SK-MEL-5 (cell line): Measurements from ENCODE around the gene ULBP1. TPM values are rescaled to one million over a fixed set of nuclear protein-coding genes. Genes with fewer than 3 reads are reported as not detected.
A peak's percentile ranks its signal among the peaks of the same experiment; 100 is the strongest.
"Not testable (repeated sequence)": the region's sequence is repeated elsewhere in the genome, so short reads cannot be mapped to it uniquely, and the experiment has no call there.

ENCODE experiments used
- DNase-seq: peaks from one replicate; pipeline ENCODE4 v3.0.0-alpha.2; 2016; ENCODE audit warnings: low read depth, low spot score
- in situ Hi-C: cut with HindIII; loops from 2 replicates; pipeline ENCODE4 v1.10.0; 2016; ENCODE audit warnings: low sequenced_read_pairs, high pct_unique_total_duplicates, low pct_unique_long_range_greater_than_20kb
- total RNA-seq: library from RNA; depleted of rRNA; stranded (reverse); fragments of >200 nt; shearing (Covaris generic); gene quantifications from 2 replicates; pipeline ENCODE4 v1.2.3, GENCODE V29; 2014

The ULBP1 gene
- total RNA-seq, 1 experiment from 2014 or later, result not detected

DNA sequence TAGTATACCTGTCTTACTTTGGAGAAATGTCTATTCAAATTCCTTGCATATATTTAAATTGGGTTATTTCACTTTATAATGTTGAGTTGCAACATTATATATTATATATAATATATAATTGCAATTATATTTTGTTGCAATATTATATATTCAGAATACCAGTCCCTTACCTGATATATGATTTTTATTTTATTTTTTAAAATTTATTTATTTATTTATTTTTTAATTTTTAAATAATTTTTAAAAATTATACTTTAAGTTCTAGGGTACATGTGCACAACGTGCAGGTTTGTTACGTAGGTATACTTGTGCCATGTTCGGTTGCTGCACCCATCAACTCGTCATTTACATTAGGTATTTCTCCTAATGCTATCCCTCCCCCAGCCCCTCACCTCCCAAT, 36.7 kb upstream of the ULBP1 start:
- DNase-seq, in situ Hi-C loops: not testable (repeated sequence)

DNA sequence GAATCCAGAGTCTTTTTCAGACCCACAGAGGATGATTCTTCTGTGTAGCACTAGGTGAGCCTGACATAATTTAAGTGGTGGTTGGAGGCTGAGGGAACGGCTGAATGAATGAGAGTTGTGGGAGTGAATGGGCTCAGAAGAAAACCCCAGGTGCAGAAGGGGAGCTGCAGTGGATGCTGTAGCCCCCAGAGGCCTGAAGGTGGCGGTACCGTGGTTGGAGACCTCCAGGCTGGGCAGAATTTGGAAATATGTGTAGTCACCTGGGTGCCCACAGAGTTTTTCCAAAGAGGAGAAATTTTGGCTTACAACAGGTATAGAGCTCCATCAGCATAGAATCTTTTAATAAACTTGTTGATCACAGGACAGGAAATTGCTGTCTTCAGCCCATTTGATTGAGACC, 34.3 kb upstream of the ULBP1 start:
- in situ Hi-C loops, result no loop called here
- DNase-seq, result peak; percentile 27

DNA sequence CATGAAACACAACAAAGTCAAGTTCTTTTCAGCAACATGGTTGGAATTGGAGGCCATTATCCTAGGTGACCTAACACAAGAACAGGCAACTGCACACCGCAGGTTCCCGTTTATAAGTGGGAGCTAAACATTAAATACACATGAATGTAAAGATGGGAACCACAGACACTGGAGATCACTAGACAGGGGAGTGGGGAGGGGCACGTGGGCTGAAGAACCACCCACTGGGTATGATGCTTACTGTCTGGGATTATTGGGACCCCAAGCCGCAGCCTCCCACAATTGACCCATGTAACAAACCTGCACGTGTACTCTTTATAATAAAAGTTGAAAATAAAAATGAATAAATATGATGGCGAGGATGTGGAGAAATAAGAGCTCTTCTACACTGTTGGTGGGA, 32.2 kb upstream of the ULBP1 start:
- DNase-seq, result no peak
- in situ Hi-C loops, result no loop called here

DNA sequence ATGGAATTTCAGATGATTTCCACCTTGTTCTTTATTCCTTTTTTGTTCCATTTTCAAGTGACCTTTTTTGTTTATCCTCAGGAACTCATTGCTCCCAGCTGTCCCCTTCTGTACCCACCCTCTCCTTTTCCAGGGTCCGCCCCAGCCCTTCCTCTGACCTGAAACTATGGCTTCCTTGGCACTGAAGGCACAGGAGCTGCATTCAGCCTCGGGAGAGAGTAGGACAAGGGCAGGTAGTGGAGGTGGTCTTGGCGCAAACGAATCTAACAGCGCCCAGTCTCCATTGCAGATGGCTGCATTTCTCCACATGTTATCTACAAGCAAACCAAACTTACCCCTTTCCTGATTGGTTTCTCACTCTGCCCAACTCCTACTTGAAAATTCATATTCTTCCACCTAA, 30.7 kb upstream of the ULBP1 start:
- in situ Hi-C loops, result no loop called here
- no peak for DNase-seq

DNA sequence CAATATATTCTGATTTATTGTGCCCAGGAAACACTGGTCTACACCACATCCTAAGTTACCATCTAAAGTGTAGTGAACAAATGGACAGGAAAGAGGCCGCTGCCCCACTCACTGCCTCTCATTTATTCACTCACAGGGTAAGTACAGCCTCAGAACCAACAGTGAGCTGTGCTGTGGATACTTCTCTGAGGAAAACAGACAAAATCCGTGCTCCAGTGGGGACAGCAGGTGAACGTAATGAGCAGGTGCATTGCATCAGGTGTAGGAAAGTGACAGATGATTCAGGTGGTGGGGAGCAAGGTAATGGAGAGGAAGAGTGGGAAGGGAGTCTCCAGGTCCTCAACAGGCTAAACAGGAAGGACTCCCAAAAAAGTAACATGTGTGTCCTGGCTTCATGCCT, 30.3 kb upstream of the ULBP1 start:
- DNase-seq, result no peak
- in situ Hi-C loops, result no loop called here

DNA sequence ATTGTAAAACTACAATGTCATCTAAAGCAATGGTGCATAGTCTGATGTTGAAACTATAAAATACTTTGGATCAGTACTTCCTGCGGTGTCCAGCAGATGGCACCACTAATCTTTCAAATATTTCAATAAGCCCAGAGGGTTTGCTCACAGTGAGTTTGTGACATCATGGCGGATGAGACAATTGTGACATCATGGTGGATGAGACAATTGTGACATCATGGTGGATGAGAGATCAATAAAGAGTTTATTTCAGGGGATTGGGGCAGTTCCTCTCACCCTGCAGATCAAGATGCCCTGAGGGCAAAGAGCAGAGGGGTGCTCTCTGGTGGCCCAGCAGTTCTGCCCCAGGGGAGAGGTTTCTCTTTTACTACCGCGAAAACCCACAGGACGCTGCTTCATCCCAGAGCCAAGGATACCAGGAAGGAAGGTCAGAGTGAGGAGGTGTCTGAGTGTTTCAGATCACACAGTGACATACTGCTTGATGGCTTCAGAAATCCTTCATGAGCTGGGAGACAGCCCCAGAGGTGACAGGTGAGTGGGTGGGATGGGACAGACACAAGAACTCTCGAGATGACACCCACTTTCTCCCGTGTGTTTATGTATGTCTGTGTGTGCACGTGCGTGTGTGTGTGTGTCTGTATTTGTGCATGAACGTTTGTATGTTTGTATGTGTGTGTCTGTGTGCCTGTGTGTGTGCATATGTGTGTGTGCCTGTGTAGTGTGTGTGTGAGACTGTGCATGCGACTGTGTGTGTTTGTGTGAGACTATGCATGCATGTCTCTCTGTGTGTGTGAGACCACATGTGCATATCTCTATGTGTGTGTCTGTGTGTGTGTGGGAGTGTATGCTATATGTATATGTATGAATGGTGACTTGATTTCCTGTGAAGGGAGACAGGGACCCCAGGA, 29.2 kb upstream of the ULBP1 start:
- in situ Hi-C loops, result no loop called here
- peak; percentile 78 for DNase-seq

DNA sequence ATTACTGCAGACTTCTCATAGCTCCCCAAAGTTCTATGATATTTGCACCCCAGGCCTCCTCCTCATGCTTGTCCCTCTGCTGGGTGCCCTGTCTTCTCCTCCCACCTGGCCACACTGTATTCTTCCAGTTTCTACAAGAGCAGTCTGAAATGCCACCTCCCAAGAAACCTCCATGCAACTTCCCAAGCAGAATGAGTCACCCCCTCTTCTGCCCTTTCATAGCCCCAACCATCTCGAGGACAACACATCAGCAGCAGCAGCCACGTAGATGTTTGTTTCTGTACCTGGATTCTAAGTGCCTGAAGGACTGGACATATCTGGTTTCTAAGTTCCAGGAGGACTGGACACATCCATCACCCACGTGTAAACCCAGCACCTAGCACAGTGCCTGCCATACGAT, 28.5 kb upstream of the ULBP1 start:
- in situ Hi-C loops, result no loop called here
- no peak for DNase-seq

DNA sequence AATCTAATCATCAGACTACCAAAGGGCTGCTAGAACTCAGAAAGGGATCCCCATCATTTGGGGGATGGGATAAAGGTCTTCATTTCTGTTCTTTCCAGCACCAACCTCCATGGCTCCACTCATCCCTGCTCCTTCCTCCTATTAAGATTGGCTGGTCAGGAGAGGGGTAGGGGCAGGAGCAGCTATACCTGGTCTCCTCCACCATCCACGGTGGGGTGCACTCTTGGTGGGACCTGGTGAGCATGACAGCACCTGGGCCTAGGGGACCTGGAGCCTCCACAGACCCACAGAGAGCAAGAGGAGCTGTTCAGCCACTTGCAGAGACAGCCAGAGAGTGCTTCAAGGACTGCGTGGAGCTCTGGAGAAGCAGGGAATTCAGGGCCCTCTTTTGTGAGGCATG, 28.1 kb upstream of the ULBP1 start:
- in situ Hi-C loops, result no loop called here
- no peak for DNase-seq

DNA sequence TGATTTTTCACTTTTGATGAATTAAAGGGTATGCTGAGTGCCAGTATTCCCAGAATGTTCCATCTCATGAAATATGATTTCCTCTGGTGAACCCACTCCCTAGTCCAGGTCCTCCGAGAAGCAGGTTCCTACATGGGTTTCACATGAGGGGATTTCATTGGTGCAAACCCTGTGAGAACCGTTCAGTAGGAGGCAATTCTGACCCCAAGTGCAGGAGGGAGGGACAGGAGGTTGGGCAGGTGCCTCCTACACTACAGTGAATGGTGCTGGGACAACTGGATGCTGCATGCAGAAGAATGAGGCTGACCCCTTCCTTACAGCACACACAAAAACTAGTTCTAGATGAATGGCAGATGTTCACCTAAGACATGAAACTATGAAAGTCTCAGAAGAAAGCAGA, 27.0 kb upstream of the ULBP1 start:
- no peak for DNase-seq
- in situ Hi-C loops, result no loop called here

DNA sequence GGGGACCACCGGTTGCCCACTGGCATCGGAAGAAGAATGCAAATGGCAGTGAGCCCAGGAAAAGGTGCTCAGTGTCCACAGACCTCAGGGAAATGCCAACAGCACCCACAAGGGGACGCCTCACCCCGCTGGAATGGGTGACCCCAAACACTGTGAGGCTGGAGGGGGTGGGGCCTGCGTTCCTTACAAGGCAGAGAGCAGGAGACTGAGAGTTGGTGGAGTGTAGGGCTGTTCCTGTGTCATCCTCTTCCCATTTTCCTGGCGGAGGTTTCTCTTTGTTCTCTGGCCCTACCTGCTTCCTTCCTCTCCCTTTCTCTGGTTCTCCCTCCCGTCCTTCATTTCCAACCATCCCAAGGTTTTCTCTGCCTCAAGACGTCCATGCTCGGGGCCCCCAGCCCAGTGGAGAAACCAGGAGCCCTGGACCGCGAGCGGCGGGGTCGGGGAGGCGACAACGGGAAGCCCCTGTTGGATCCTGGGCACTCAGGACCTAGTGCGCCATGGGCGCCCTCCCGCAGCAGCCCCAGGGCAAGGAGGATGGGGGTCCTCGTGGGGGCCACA, 25.7 kb upstream of the ULBP1 start:
- DNase-seq, in situ Hi-C loops: not testable (repeated sequence)

DNA sequence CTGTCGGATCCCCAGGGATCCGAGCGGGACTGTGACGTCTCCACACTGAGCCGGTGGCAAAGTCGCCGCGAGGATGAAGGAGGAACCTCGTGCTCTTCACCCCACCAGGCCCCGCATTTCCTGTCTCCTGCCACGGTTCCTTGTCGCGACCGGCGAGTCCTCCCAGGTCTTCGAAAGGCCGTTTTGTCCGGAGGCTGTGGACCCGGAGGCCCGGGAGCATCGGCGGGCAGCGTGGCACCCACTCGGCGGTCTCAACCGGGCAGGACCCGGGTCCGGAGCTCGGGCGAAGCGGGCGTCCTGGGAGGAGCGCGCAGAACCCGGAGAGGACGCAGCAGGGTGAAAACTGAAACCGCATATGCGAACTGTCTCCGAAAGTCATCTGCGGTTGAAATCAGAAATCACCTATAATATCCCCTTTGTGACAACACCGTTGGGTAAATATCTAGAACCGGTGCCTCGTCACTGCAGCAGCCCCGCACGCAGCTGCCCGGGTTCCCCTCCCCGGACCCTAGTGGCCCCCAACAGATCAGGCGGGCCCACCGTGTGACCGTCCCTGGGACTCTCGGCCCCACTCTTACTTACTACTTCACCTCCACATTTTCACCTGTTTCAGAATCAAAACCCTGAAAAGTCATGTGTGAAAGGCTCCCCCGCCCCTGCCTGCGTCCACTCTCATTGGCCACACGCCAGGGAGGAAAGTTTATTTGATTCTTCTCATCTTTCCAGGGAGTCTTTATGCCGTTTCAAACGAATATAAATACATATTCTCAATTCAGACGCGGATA, 25.0 kb upstream of the ULBP1 start:
- in situ Hi-C loops, result no loop called here
- no peak for DNase-seq

DNA sequence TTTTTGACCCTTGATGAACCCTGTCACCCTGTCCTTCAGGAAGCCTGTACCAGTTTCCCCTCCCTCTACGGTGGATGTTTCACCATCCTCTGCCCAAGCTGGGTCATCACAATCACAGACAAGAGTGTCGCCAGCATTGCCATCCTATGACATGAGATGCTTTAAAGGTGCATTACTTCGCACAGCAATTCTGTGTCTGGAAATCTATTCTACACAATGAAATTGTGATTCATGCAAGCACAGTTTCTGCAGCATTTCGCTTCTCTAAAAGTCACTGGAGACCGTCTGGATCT, 24.4 kb upstream of the ULBP1 start:
- in situ Hi-C loops, result no loop called here
- DNase-seq, result no peak

DNA sequence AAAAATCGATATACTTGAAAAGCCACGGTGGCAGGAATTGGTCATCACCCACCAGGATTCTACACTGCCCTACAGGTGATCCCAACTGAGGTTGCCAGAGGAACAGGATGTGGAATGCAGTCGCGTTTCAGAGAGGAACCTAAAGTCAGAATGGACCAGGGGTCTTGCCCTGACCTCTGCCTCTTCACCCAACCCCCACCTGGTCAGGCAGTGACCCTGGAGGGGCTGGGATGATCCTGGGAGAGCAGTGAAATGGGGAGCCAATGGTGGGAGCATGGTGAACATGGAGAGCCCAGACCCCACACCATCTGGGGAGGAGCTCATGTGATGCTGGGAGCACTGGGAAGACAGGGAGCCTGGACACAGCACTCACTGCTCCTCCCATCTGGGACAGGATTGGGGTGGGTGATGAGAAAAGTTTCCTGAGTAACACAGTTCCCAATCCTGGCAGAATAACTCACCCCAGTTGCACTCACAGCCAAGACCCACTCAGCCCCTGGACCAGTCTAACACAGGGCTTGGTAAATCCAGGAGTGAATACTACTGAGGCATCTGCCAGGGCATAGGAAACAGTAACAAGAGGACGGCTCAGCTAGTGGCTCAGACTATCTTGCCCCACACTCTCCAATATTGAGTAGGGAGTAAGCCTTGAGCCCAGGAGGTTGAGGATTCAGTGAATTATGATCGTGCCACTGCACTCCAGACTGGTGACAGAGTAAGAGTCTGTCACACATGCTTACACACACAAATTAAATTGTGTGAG, 23.7 kb upstream of the ULBP1 start:
- no peak for DNase-seq
- in situ Hi-C loops, result no loop called here

DNA sequence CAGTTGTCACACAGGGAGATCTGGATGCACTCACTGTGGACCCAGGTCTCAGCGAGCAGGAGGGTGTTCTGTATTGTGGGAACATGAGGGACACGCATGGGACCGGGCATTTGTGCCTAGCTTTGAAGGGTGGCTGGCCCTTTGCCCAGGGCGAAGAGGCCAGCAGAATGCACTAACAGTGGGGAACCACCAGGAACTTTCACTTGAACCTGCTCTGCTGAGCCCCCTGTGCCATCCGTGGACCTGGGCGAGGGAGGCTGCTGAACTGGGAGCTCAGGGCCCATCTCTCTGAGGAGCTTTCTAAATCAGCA, 23.1 kb upstream of the ULBP1 start:
- in situ Hi-C loops, result no loop called here
- no peak for DNase-seq

DNA sequence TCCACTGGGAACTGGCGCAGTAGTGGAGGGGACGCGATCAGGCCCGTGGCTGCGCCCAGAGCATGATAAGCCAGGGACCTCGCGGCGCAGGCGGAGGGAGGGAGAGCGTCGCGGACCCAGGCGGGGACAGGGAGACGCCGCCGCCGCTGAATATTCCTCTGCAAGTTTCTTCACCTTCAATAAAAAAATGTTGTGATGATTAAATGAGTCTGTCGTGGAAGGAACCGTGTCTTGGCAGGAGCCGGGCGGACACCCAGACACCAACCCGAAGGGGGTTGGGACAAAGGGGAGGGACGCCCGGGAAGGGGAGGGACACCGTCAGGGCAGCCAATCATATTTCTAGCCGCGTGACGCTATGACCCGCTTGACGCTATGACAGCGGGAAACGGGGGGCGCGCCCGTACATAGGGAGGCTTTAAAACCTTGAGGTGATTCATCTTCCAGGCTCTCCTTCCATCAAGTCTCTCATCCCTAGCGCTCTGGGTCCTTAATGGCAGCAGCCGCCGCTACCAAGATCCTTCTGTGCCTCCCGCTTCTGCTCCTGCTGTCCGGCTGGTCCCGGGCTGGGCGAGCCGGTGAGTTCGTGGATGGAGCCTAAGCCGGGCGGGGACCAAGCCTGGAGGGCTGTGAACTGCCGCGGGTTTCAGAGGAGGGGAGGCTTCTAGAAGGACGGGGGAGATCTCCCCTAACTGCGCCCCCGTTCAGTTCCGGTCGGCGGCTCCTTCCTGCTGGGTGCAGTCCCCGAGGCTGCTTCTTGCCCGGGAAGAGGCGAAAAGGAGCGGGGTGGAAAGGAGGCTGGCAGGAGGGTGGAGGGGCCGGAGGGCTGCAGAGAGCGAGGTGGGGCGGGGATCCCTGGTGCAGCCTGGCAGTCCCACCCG, 21.9 kb upstream of the ULBP1 start, which contains the start of gene ULBP2:
Gene ULBP2 (plus strand): TSS at position 432 of the 878 bp plus-strand sequence. CDS start 59 bp downstream, at position 491.
- DNase-seq, result peak; percentile 63
- in situ Hi-C loops, result no loop called here

DNA sequence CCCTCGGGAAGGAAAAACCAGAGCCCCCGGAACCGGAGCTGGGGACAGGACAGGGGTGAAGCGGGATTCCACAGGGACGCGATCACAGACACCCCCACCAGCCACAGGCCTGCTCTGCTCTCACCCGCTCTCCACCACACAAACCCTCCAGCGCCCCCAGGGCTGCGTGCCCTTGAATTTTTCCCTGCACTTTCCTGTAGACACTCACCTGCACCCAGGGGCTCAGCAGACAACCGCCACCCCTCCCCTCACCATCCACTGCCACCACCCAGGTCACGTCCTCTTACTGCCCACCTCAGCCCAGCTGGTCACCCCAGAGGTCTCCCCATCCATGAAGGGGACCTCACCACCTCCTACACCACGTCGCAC, 21.3 kb upstream of the ULBP1 start:
- in situ Hi-C loops, result no loop called here

DNA sequence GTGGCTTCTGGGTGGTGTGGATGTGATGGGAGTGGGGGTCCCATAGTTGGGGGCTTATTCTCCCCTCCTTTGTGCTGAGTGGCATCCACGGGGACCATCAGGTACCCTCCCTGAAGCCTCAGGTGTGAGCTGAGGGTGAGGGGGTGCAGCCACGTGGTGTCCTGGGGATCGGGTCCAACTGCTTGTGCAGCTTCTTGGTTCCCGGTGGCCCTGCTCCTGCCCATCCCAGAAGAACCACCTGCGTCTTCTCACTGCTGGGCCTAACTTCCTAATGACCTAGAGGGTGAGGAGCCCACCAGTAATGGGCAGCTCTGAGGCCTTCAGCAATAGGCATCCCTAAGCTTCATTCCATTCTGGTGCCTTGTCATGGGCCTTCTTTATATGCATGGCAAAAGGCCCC, 20.4 kb upstream of the ULBP1 start:
- in situ Hi-C loops, DNase-seq: not testable (repeated sequence)

More for the DNA sequence above, 21.3 kb upstream of the ULBP1 start:
- no peak for DNase-seq
